ENCODE results near the gene NTS.
A peak's percentile ranks its signal among the peaks of the same experiment; 100 is the strongest.

Gene NTS

DNA sequence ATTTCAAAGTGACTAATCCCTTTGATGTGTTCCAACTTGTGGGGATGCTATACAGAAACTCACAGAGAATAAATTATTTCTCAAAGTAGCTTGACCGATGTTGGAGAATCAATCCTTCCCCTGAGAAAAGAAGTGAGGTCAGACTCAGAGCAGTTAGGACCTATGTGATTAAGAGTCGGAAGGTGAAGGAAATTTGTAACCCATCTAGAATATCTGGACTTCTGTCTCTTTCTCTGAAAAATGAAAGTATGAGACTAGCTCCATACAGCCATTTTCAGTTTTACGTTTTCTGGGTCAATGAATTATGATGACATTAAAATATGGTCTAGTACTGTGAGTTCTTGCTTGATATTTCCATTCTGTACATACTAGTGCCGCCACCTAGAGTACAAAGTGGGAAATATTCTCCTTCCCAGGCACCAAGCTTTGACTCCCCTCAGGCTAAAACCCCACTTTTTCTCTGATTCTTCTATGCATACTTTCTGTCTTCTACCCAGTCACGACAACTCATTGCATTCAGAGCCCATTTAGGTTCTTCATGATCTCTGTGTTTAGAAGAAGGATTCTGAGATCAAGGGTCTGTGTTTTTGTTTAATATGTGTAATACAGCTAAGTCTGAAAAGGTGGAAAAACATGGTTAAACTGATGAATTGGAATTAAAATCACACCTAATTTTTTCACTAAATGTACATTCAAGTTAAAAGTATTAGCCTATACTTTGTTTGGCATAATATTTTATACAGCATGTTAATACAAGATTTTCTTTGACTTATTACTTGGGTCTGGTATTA is 6.9 kb upstream of the NTS start:
- Mint-ChIP-seq H3K4me1 (no peaks in the 10 kb centered on the region), H3K4me3 (no peak overlapping the region), H3K9me3 (peaks cover 0 to 8% of the 10 kb centered on the region in 2 donors), H3K27me3 (peaks cover 15% of the 10 kb centered on the region), H3K27ac (no peak overlapping the region)
- peak in 1 of 2 donors; percentile 6 for DNase-seq
- ATAC-seq, result peak; percentile 60

DNA sequence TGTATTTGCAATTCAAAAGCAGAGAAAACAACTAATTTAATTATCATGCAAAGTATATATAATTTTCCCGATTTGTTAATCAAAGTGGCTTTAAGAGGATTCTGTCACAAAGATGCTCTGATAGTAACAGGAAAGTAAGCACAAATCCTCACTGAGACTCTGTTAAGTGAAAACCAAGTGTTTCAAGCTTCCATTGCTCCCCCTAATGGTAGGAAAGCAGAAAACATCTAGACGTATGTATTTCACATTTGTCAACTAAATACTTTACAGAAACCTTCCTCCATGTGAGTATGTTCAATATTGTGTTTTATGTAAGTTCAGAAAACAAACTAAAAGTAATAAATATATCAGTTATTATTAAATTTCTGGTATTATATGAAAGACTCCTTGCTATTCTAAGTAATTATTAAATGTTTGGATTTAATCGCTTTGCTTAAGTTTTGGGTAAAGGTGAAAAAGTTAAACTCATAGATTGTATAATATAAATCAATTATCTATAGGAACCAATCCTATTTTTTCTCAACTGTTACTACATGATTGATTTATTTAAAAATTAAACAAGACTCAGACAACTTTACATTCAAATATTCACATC is 1.5 kb upstream of the NTS start:
- no peak overlapping the region for H3K27ac Mint-ChIP-seq
- H3K27me3 Mint-ChIP-seq, result peaks cover 7% of the 10 kb centered on the region
- no peak overlapping the region for H3K4me3 Mint-ChIP-seq
- H3K9me3 Mint-ChIP-seq, result no peaks in the 10 kb centered on the region
- no peaks in the 10 kb centered on the region for H3K4me1 Mint-ChIP-seq
- ATAC-seq, result no peak
- DNase-seq, result no peak

DNA sequence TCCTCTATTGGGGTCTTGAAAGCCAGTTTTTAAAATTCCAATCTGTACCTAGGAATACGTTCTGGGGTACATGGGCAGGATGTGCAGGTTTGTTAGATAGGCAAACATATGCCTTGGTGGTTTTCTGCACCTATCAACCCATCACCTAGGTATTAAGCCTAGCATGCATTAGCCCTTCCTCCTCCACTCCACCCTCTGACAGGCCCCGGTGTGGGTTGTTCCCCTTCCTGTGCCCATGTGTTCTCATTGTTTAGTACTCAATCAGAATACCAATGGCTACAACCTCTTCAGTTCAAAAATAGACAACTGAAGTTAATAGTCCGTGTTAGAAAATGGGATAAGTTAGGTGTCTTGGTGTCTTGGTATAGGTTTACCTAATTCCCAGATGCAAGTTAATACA is 3.4 kb downstream of the NTS start:
- Mint-ChIP-seq H3K27ac (no peak overlapping the region), H3K4me1 (no peaks in the 10 kb centered on the region), H3K9me3 (no peaks in the 10 kb centered on the region), H3K27me3 (no peaks in the 10 kb centered on the region), H3K4me3 (no peak overlapping the region)
- DNase-seq (no peak), ATAC-seq (no peak)

DNA sequence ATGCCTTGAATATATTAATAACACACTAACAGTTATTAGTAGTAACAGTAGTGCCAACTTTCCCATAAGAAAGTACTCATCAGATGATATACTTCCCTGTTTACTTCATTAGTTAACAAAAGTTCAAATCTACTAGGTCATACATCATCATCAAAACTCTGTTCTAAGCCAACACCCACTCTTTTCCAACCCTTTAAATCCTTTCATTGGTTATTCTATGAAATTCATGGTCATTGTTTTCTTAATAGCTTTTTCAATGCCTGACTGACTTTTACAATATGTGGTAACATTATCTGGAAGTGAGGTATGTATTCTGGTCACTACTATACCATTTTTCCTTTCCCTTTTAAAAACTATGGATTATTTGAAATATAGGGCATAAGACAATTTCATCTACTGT is 9.7 kb downstream of the NTS start:
- no peaks in the 10 kb centered on the region for H3K27me3 Mint-ChIP-seq
- ATAC-seq (no peak), DNase-seq (no peak)
- H3K4me1 Mint-ChIP-seq, result no peaks in the 10 kb centered on the region
- H3K9me3 Mint-ChIP-seq, result no peaks in the 10 kb centered on the region
- H3K27ac Mint-ChIP-seq, result no peak overlapping the region
- H3K4me3 Mint-ChIP-seq, result no peak overlapping the region

DNA sequence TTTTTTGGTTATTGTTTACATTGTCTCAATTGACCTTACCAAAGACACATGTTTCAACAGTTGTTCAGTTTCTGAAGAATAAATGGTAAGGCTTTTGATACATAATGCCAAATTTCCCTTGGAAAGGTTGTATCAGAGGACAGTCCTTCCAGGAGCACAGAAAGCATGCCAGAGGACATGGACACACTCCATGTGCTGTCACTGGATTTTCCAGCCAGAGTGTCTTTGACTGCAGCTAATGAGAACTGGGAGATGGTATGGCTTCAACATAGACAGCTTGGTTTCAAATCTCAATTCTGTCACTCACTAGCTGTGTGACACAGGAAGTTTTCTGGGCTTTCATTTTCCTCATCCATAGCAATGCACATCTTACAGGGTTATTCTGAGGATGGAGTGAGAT is 20.6 kb downstream of the NTS start:
- ATAC-seq, result no peak
- Mint-ChIP-seq H3K4me3 (no peak overlapping the region), H3K27me3 (no peaks in the 10 kb centered on the region), H3K9me3 (no peaks in the 10 kb centered on the region), H3K4me1 (no peaks in the 10 kb centered on the region), H3K27ac (no peak overlapping the region)
- DNase-seq, result no peak

DNA sequence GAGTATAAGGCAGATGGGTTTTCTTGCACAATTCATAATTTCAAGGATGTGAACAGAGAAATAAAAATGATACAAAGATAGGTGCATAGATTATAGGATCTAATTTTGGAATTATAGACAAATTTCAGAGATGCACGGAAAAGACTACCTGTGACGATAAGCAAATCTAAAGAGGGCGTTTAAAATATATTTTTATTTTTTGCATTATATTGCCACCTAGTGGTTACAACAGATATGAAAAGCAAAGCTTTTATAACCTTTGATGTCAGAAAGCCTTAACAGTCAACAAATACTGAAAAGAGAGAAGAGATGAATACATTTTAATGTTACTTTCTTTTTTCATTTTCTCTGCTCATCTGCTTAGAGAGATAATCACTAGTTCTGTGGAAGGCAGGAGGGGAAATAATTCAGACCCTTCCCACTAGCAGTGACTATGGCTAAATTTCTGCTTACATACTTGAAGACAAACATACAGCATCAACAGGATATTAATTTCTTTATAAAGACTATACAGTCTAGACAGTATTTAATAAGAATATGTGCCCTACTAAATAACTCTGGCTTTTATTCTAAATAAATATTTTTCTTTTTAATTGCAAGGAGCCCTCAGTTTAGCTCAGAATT is 46.3 kb downstream of the NTS start:
- DNase-seq, result no peak
- ATAC-seq, result peak; percentile 33
- Mint-ChIP-seq H3K4me1 (no peaks in the 10 kb centered on the region), H3K4me3 (no peak overlapping the region), H3K27ac (no peak overlapping the region), H3K9me3 (no peaks in the 10 kb centered on the region), H3K27me3 (no peaks in the 10 kb centered on the region)

DNA sequence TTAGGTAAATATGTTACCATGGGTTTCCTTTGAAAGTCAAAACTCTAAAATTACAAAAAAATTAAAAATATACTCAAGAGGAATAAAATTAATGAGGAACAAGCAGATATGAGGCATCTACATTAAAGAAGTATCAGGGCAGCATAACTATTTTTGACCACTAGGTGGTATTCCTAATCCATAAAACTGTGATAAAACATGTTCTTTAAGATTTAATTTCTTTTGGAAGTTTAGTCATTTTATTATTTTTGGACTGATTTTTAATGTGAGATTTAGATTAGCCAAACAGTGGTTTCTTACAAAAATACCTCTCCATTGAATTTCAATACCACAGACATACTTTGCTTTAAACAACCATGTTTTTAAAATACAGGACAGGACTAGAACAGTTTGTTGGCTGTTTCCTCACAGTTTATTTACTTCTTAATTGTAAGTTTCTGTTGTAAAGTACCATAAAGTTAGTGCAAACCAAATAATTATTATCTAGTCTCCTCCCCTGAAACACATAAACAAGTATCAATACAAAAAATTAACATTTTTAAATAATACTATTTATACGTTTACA is 49.8 kb downstream of the NTS start:
- H3K27me3 Mint-ChIP-seq, result no peaks in the 10 kb centered on the region
- no peaks in the 10 kb centered on the region for H3K4me1 Mint-ChIP-seq
- DNase-seq, result no peak
- no peak overlapping the region for H3K27ac Mint-ChIP-seq
- no peak overlapping the region for H3K4me3 Mint-ChIP-seq
- H3K9me3 Mint-ChIP-seq, result no peaks in the 10 kb centered on the region
- no peak for ATAC-seq

DNA sequence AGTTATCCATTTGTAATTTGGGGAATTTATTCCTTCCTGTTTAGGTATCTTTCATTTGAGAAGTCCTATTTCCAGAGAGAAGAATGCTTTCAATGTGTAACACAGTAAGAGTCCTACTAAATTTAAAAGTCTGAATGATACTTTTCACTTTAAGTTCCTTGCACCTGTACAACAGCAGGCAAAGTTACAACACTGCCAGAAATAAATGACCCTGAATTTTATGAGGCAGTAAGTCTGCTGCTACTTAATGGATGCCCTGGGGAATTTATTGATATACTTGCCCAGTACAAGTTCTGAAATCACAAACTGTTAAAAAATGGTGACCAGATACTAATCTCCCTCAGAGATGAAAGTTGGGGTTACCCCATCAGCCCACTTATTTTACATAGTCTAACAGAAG is 53.1 kb downstream of the NTS start:
- Mint-ChIP-seq H3K27me3 (no peaks in the 10 kb centered on the region), H3K4me3 (no peak overlapping the region), H3K4me1 (no peaks in the 10 kb centered on the region), H3K27ac (no peak overlapping the region), H3K9me3 (no peaks in the 10 kb centered on the region)
- DNase-seq (no peak), ATAC-seq (no peak)
